WERI-Rb-1 (cell line): Measurements from ENCODE around the gene ARHGEF39.

ENCODE experiments used
- DNase-seq: peaks from one replicate; pipeline ENCODE4 v3.0.0-alpha.2; 2020
- H3K27ac ChIP-seq: fragments of 250-450 bp; sonication (Bioruptor Pico); 2 replicates; pipeline ENCODE4 v1.5.1; 2020; ENCODE audit warnings: mild to moderate bottlenecking, moderate library complexity
- H3K27me3 ChIP-seq: fragments of 250-450 bp; sonication (Bioruptor Pico); 2 replicates; pipeline ENCODE4 v1.5.1; 2021; ENCODE audit warnings: mild to moderate bottlenecking, low read depth, moderate library complexity; ENCODE audit not compliant: insufficient read depth, severe bottlenecking
- H3K36me3 ChIP-seq: fragments of 250-450 bp; sonication (Bioruptor Pico); 2 replicates; pipeline ENCODE4 v1.5.1; 2020; ENCODE audit warnings: mild to moderate bottlenecking, moderate library complexity
- H3K4me3 ChIP-seq: 2 replicates; pipeline ENCODE4 v1.5.1; 2011; ENCODE audit warnings: low read depth, mild to moderate bottlenecking, control low read depth, low read length
- H3K9me3 ChIP-seq: fragments of 250-450 bp; sonication (Bioruptor Pico); 2 replicates; pipeline ENCODE4 v1.5.1; 2021; ENCODE audit warnings: mild to moderate bottlenecking, moderate library complexity; ENCODE audit not compliant: severe bottlenecking
- TF ChIP-seq, protein P1 (sequence below): IDR thresholded peaks from 2 replicates; pipeline ENCODE4 v1.5.1; 2011; ENCODE audit warnings: low read depth, mild to moderate bottlenecking, control low read depth, inconsistent platforms, low read length

Gene ARHGEF39

DNA sequence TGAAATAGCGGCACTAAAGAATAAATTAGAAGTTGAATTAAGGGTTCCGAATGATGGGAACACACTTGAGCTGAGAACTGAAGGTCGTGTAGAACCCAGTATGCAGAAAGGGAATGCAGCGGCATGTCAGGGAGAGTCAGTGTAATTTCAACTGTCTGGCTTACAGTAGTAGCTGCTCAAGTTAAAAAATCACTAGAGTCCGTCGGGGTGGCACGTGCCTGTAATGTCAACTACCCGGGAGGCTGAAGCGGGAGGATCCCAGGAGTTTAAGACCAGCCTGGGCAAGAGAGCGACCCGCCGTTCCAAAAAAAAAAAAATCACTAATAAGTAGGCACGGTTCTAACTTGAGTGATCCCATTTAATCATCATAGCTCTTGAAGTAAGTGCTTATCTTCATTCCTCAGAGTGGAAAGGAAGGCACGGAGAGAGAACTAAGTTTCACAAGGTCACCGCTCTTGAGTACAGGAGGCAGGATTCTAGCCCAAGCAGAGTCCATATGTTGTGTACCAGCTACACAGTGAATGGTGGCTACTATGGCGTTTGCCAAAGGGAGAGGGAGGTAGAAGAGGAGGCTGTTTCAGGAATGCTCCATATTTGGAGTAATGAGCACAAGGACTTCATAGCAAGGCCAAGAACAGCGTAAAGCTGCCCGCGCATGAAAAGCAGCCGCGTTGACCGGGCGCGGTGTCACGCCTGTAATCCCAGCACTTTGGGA is 8.0 kb downstream of the ARHGEF39 start:
- H3K27ac ChIP-seq: peak overlapping the region; percentile 98

DNA sequence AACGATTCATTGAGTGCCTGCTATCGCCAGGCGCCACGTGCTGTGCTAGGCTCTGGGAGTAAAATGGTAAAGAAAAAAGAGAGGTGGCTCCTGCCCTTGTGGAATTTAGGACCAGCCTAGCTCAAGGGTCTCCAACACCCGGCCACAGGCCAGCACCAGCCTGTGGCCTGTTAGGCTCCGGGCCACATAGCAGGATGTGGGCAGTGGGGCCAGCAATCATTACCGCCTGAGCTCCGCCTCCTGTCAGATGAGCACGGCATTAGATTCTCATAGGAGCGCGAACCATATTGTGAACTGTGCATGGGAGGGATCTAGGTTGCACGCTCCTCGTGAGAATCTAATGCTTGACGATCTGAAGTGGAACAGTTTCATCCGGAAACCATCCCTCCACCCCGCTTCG is 8.6 kb downstream of the ARHGEF39 start:
- Histone ChIP-seq H3K27me3 (no peaks in the 10 kb centered on the region), H3K4me3 (no peak overlapping the region), H3K27ac (no peak overlapping the region), H3K9me3 (no peaks in the 10 kb centered on the region), H3K36me3 (peaks cover 19% of the 10 kb centered on the region)
- TF ChIP-seq, protein P1, sequence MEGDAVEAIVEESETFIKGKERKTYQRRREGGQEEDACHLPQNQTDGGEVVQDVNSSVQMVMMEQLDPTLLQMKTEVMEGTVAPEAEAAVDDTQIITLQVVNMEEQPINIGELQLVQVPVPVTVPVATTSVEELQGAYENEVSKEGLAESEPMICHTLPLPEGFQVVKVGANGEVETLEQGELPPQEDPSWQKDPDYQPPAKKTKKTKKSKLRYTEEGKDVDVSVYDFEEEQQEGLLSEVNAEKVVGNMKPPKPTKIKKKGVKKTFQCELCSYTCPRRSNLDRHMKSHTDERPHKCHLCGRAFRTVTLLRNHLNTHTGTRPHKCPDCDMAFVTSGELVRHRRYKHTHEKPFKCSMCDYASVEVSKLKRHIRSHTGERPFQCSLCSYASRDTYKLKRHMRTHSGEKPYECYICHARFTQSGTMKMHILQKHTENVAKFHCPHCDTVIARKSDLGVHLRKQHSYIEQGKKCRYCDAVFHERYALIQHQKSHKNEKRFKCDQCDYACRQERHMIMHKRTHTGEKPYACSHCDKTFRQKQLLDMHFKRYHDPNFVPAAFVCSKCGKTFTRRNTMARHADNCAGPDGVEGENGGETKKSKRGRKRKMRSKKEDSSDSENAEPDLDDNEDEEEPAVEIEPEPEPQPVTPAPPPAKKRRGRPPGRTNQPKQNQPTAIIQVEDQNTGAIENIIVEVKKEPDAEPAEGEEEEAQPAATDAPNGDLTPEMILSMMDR: no peak
- DNase-seq: no peak

More for the DNA sequence above, 8.0 kb downstream of the ARHGEF39 start:
- Histone ChIP-seq H3K4me3 (peak overlapping the region; percentile 53), H3K36me3 (peaks cover 23% of the 10 kb centered on the region), H3K27me3 (no peaks in the 10 kb centered on the region), H3K9me3 (no peaks in the 10 kb centered on the region)
- TF ChIP-seq, protein P1: no peak
- no peak for DNase-seq

DNA sequence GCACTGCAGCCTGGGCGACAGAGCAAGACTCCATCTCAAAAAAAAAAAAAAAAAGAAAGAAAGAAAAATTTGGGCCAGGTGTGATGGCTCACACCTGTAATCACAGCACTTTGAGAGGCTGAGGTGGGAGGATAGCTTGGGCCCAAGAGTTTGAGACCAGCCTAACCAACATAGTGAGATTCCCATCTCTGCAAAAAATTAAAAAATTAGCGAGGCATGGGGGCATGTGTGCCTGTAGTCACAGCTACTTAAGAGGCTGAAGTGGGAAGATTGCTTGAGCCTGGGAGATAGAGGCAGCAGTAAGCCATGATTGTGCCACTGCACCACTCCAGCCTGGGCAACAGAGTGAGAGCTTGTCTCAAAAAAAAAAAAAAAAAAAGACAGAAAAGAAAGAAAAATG is 11.4 kb downstream of the ARHGEF39 start:
- TF ChIP-seq, protein P1: no peak
- Histone ChIP-seq H3K9me3 (no peaks in the 10 kb centered on the region), H3K27me3 (no peaks in the 10 kb centered on the region), H3K4me3 (no peak overlapping the region), H3K27ac (no peak overlapping the region), H3K36me3 (no peaks in the 10 kb centered on the region)
- DNase-seq: no peak

DNA sequence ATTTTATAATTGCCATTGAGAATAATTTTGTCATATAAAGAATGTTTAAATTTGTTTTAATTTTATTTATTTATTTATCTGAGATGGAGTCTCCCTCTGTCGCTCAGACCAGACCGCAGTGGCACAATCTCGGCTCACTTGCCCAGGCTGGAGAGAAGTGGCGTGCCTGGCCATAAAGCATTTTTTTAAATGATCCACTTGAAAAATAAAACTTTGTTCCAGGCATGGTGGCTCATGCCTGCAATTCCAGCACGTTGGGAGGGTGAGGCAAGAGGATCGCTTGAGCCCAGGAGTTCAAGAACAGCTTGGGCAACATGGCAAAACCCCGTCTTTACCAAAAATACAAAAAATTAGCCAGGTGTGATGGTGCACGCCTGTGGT is 12.2 kb downstream of the ARHGEF39 start:
- TF ChIP-seq, protein P1: no peak

DNA sequence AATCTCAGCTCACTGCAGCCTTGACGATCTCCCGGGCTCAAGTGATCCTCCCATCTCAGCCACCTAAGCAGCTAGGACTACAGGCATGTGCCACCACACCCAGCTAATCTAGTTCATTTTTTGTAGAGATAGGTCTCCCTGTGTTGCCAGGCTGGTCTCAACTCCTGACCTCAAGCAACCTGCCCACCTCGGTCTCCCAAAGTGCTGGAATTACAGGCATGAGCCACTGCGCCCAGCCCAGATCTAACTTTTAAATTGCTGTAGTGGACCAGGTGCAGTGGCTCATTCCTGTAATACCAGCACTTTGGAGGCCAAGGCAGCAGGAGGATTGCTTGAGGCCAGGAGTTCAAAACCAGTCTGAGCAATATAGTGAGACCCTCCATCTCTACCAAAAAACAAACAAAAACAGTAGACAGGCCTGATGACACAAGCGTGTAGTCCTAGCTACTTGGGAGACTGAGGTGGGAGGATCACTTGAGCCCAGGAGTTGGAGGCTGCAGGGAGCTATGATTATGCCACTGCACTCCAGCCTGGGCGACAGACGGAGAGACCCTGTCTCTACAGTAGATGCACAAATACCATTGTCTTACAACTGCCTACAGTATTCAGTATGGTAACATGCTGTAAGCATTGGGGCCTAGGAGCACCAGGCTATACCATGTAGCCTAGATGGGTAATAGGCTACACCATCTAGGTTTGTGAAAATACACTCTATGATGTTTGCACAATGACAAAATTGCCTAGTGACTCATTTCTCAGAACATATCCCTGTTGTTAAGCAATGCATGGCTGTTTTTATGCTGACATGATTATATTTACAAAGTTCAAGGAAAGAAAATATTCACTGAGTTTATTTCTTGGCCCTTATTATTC is 12.8 kb downstream of the ARHGEF39 start:
- no peak overlapping the region for H3K27ac ChIP-seq
- no peak for DNase-seq
- no peaks in the 10 kb centered on the region for H3K27me3 ChIP-seq
- no peaks in the 10 kb centered on the region for H3K9me3 ChIP-seq
- TF ChIP-seq, protein P1: no peak
- no peaks in the 10 kb centered on the region for H3K36me3 ChIP-seq
- H3K4me3 ChIP-seq: no peak overlapping the region

More for the DNA sequence above, 12.2 kb downstream of the ARHGEF39 start:
- Histone ChIP-seq H3K4me3 (no peak overlapping the region), H3K36me3 (no peaks in the 10 kb centered on the region), H3K9me3 (no peaks in the 10 kb centered on the region), H3K27me3 (no peaks in the 10 kb centered on the region), H3K27ac (no peak overlapping the region)
- no peak for DNase-seq
